ENCODE measurements around the gene LRRC37A3.
"Not testable (repeated sequence)": the region's sequence is repeated elsewhere in the genome, so short reads cannot be mapped to it uniquely, and the experiment has no call there.

The LRRC37A3 gene

GRCh38 chr17:64919289-64920025 lies at the start of gene LRRC37A3:
Gene LRRC37A3 (minus strand): TSS chr17:64919478. CDS start chr17:64897257, 22,221 bp downstream.
- H3K36me3 Mint-ChIP-seq (ENCODE audit: low read depth); H3K9me3 Mint-ChIP-seq; H3K4me1 Mint-ChIP-seq; H3K27ac Mint-ChIP-seq: not testable (repeated sequence)
- peak; percentile 100 for DNase-seq
- peak; percentile 93 for TF ChIP-seq CTCF (IDR thresholded peaks at IDR 0.05)
- Mint-ChIP-seq H3K27me3 (ENCODE audit: low read depth, poor library complexity) (peaks cover 12% of the 10 kb centered on the region), H3K4me3 (peak within 1 kb of the TSS; percentile 83)

DNA sequence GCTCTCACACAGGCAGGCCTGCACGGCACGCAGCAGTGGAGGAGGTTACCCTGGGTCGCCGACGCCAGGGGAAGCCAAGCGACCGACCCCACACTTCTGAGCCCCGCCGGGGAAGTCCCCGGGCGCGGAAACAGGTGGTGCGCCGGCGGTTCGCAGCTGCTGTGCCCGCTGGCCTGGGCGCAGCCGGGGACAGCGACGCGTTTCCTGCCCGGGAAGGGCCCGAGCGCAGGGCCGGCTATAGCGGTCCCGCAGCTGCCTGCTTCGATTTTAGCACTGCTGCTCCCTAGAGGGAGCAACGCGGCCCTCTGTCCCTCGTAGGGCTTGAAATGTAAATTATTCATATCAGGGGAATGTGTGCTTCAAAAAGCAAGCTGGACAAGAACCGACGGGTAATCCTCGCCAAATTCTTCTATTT lies 46.6 kb upstream of the LRRC37A3 start:
- H3K27me3 Mint-ChIP-seq (ENCODE audit: low read depth, poor library complexity) = peaks cover 25% of the 10 kb centered on the region
- H3K9me3 Mint-ChIP-seq; H3K36me3 Mint-ChIP-seq (ENCODE audit: low read depth); H3K27ac Mint-ChIP-seq: not testable (repeated sequence)
- peak overlapping the region; percentile 38 for H3K4me3 Mint-ChIP-seq
- peak; percentile 55 for DNase-seq
- peaks cover 26% of the 10 kb centered on the region for H3K4me1 Mint-ChIP-seq

- H3K9me3 Mint-ChIP-seq; H3K36me3 Mint-ChIP-seq (ENCODE audit: low read depth); DNase-seq; H3K27ac Mint-ChIP-seq: not testable (repeated sequence)
- H3K27me3 Mint-ChIP-seq (ENCODE audit: low read depth, poor library complexity) = peaks cover 25% of the 10 kb centered on the region
- peaks cover 23% of the 10 kb centered on the region for H3K4me1 Mint-ChIP-seq
- H3K4me3 Mint-ChIP-seq = peak overlapping the region; percentile 71
These were observed 46.1 kb upstream of the LRRC37A3 start for GRCh38 chr17:64965256-64965872.

DNA sequence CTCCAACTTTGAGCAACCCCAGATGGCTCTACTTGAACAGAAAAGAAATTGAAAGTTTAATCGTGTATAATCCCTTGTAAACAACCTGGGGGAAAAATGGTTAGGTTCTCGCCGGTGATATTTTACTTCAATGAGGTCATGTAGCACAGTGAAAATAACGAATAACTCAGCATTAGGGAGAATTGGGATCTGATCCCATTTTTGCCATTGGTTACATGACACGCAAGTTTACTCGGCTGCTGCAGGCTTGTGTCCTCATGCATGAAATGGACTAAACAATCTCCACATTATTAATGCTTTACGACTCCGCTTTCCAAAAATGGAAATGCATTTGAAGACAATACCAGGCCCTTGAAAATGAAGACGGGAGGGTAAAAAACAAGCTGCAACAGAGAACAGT lies 45.5 kb upstream of the LRRC37A3 start:
- H3K27ac Mint-ChIP-seq = no peak overlapping the region
- peaks cover 19% of the 10 kb centered on the region for H3K4me1 Mint-ChIP-seq
- H3K27me3 Mint-ChIP-seq (ENCODE audit: low read depth, poor library complexity) = peaks cover 25% of the 10 kb centered on the region
- H3K36me3 Mint-ChIP-seq (ENCODE audit: low read depth) = no peaks in the 10 kb centered on the region
- no peak for DNase-seq
- no peak overlapping the region for H3K4me3 Mint-ChIP-seq
- H3K9me3 Mint-ChIP-seq = no peaks in the 10 kb centered on the region
- TF ChIP-seq CTCF (IDR thresholded peaks at IDR 0.05) = no peak

DNA sequence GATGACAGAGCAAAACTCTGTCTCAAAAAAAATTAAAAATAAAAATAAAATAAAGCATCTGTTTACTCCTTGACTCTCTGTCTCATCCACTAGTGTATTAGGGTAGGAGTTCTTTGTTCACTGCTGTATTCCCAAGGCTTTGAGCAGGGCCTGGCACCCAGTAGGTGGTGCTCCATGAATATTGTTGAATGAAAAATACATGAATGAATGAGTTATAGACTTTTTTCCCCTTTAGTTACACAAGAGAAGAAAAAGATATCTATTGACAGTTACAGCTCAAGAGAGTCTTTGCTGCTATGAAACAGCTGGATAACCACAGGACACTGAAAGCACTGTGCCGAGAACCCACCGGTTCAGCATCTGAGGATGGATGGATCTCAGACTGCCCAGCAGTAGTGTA lies 44.5 kb upstream of the LRRC37A3 start:
- H3K36me3 Mint-ChIP-seq (ENCODE audit: low read depth); DNase-seq; H3K4me3 Mint-ChIP-seq; H3K27ac Mint-ChIP-seq; H3K9me3 Mint-ChIP-seq: not testable (repeated sequence)
- H3K27me3 Mint-ChIP-seq (ENCODE audit: low read depth, poor library complexity) = peaks cover 25% of the 10 kb centered on the region
- peaks cover 19% of the 10 kb centered on the region for H3K4me1 Mint-ChIP-seq

- Mint-ChIP-seq H3K4me3 (peak overlapping the region; percentile 60), H3K27me3 (ENCODE audit: low read depth, poor library complexity) (peaks cover 21% of the 10 kb centered on the region), H3K4me1 (peaks cover 19% of the 10 kb centered on the region)
- H3K9me3 Mint-ChIP-seq; H3K36me3 Mint-ChIP-seq (ENCODE audit: low read depth); H3K27ac Mint-ChIP-seq: not testable (repeated sequence)
- peak; percentile 59 for DNase-seq
- TF ChIP-seq CTCF (IDR thresholded peaks at IDR 0.05) = peak; percentile 68
These were observed 42.5 kb upstream of the LRRC37A3 start for GRCh38 chr17:64961563-64962378.

GRCh38 chr17:64951877-64952276 lies 32.6 kb upstream of the LRRC37A3 start:
- Mint-ChIP-seq H3K27ac (no peak overlapping the region), H3K27me3 (ENCODE audit: low read depth, poor library complexity) (peaks cover 5% of the 10 kb centered on the region), H3K4me3 (no peak overlapping the region), H3K36me3 (ENCODE audit: low read depth) (no peaks in the 10 kb centered on the region), H3K9me3 (no peaks in the 10 kb centered on the region), H3K4me1 (no peaks in the 10 kb centered on the region)
- no peak for DNase-seq
- TF ChIP-seq CTCF (IDR thresholded peaks at IDR 0.05) = no peak
